Measurements from ENCODE around the gene ZBED6. TPM values are rescaled to one million over a fixed set of nuclear protein-coding genes. Genes with fewer than 3 reads are reported as not detected.
"Not testable (repeated sequence)": the region's sequence is repeated elsewhere in the genome, so short reads cannot be mapped to it uniquely, and the experiment has no call there.

ZBED6 gene
- total RNA-seq = 10 to 100 TPM; 32.0 to 32.6 TPM
- total RNA-seq = 0.58 to 2.0 reads per million in 2 donors

GRCh38 chr1:203795441-203796235 lies at the start of gene ZBED6, which contains the start of gene ZC3H11A:
Gene ZBED6, plus strand, starts transcription at chr1:203795623. Its CDS starts 1,900 bp downstream, at chr1:203797523.
Gene ZC3H11A, plus strand, starts transcription at chr1:203795623. Its CDS starts 21,448 bp downstream, at chr1:203817071.
- Mint-ChIP-seq H3K36me3 (ENCODE audit: low read depth) (peaks cover 7% of the 10 kb centered on the region), H3K27me3 (no peaks in the 10 kb centered on the region), H3K27ac (peak within 1 kb of the TSS; percentile 98), H3K4me3 (peak within 1 kb of the TSS; percentile 100), H3K4me1 (peaks cover 38% of the 10 kb centered on the region)
- H3K9me3 ChIP-seq (ENCODE audit: control insufficient read depth, low read length, poor library complexity, severe bottlenecking) = no peaks in the 10 kb centered on the region
- peak; percentile 99 for ATAC-seq
- peak; percentile 95 to 97 (median 96) for DNase-seq

GRCh38 chr1:203746281-203746680 lies 49.1 kb upstream of the ZBED6 start:
- no peak overlapping the region for H3K27ac Mint-ChIP-seq

GRCh38 chr1:203751051-203751450 lies 44.4 kb upstream of the ZBED6 start:
- no peak overlapping the region for H3K27ac Mint-ChIP-seq
- DNase-seq = no peak
- peaks cover 18% of the 10 kb centered on the region for H3K4me1 Mint-ChIP-seq
- H3K36me3 Mint-ChIP-seq (ENCODE audit: low read depth) = no peaks in the 10 kb centered on the region
- ATAC-seq = no peak
- H3K4me3 Mint-ChIP-seq = no peak overlapping the region
- no peaks in the 10 kb centered on the region for H3K9me3 ChIP-seq (ENCODE audit: control insufficient read depth, low read length, poor library complexity, severe bottlenecking)
- no peaks in the 10 kb centered on the region for H3K27me3 Mint-ChIP-seq

More at GRCh38 chr1:203746281-203746680, 49.1 kb upstream of the ZBED6 start:
- Mint-ChIP-seq H3K4me1 (peaks cover 21% of the 10 kb centered on the region), H3K36me3 (ENCODE audit: low read depth) (peaks cover 4% of the 10 kb centered on the region), H3K27me3 (no peaks in the 10 kb centered on the region), H3K4me3 (no peak overlapping the region)
- H3K9me3 ChIP-seq (ENCODE audit: control insufficient read depth, low read length, poor library complexity, severe bottlenecking) = no peaks in the 10 kb centered on the region
- ATAC-seq (no peak), DNase-seq (no peak)

GRCh38 chr1:203751618-203752361 lies 43.6 kb upstream of the ZBED6 start:
- DNase-seq; H3K27me3 Mint-ChIP-seq; H3K27ac Mint-ChIP-seq; H3K9me3 ChIP-seq (ENCODE audit: control insufficient read depth, low read length, poor library complexity, severe bottlenecking); H3K36me3 Mint-ChIP-seq (ENCODE audit: low read depth); H3K4me3 Mint-ChIP-seq; ATAC-seq: not testable (repeated sequence)
- H3K4me1 Mint-ChIP-seq = peaks cover 21% of the 10 kb centered on the region

- H3K27ac Mint-ChIP-seq = peak overlapping the region; percentile 93
- H3K27me3 Mint-ChIP-seq = no peaks in the 10 kb centered on the region
- H3K36me3 Mint-ChIP-seq (ENCODE audit: low read depth) = peaks cover 2% of the 10 kb centered on the region
- peaks cover 20% of the 10 kb centered on the region for H3K4me1 Mint-ChIP-seq
- ATAC-seq = peak; percentile 71
- no peaks in the 10 kb centered on the region for H3K9me3 ChIP-seq (ENCODE audit: control insufficient read depth, low read length, poor library complexity, severe bottlenecking)
- no peak for DNase-seq
- H3K4me3 Mint-ChIP-seq = peak overlapping the region; percentile 41
These were observed 41.0 kb upstream of the ZBED6 start for GRCh38 chr1:203754455-203754864.

GRCh38 chr1:203756036-203756435 lies 39.4 kb upstream of the ZBED6 start:
- Mint-ChIP-seq H3K4me1 (peaks cover 20% of the 10 kb centered on the region), H3K27me3 (no peaks in the 10 kb centered on the region), H3K27ac (peak overlapping the region; percentile 43), H3K4me3 (peak overlapping the region; percentile 25), H3K36me3 (ENCODE audit: low read depth) (peaks cover 2% of the 10 kb centered on the region)
- no peaks in the 10 kb centered on the region for H3K9me3 ChIP-seq (ENCODE audit: control insufficient read depth, low read length, poor library complexity, severe bottlenecking)
- DNase-seq (no peak), ATAC-seq (no peak)

- not testable (repeated sequence) for H3K27me3 Mint-ChIP-seq; H3K36me3 Mint-ChIP-seq (ENCODE audit: low read depth); DNase-seq; ATAC-seq; H3K27ac Mint-ChIP-seq; H3K4me3 Mint-ChIP-seq; H3K9me3 ChIP-seq (ENCODE audit: control insufficient read depth, low read length, poor library complexity, severe bottlenecking)
- peaks cover 26% of the 10 kb centered on the region for H3K4me1 Mint-ChIP-seq
These were observed 36.7 kb upstream of the ZBED6 start for GRCh38 chr1:203758749-203759148.

- Mint-ChIP-seq H3K27ac (peak overlapping the region; percentile 72), H3K4me1 (peaks cover 31% of the 10 kb centered on the region), H3K36me3 (ENCODE audit: low read depth) (peaks cover 2% of the 10 kb centered on the region), H3K27me3 (no peaks in the 10 kb centered on the region), H3K4me3 (no peak overlapping the region)
- DNase-seq = no peak
- no peak for ATAC-seq
- H3K9me3 ChIP-seq (ENCODE audit: control insufficient read depth, low read length, poor library complexity, severe bottlenecking) = no peaks in the 10 kb centered on the region
These were observed 34.9 kb upstream of the ZBED6 start for GRCh38 chr1:203760506-203760905.

- H3K36me3 Mint-ChIP-seq (ENCODE audit: low read depth); H3K27me3 Mint-ChIP-seq; ATAC-seq; H3K27ac Mint-ChIP-seq; DNase-seq; H3K9me3 ChIP-seq (ENCODE audit: control insufficient read depth, low read length, poor library complexity, severe bottlenecking); H3K4me3 Mint-ChIP-seq: not testable (repeated sequence)
- H3K4me1 Mint-ChIP-seq = peaks cover 31% of the 10 kb centered on the region
These were observed 33.5 kb upstream of the ZBED6 start for GRCh38 chr1:203761958-203762357.

- no peaks in the 10 kb centered on the region for H3K27me3 Mint-ChIP-seq
- DNase-seq (no peak), ATAC-seq (no peak)
- H3K36me3 Mint-ChIP-seq (ENCODE audit: low read depth) = peaks cover 2% of the 10 kb centered on the region
- peaks cover 39% of the 10 kb centered on the region for H3K4me1 Mint-ChIP-seq
- peak overlapping the region; percentile 67 for H3K4me3 Mint-ChIP-seq
- H3K27ac Mint-ChIP-seq = peak overlapping the region; percentile 97
- H3K9me3 ChIP-seq (ENCODE audit: control insufficient read depth, low read length, poor library complexity, severe bottlenecking) = no peaks in the 10 kb centered on the region
These were observed 31.9 kb upstream of the ZBED6 start for GRCh38 chr1:203763505-203763904.

- H3K27ac Mint-ChIP-seq = peak overlapping the region; percentile 97
- peak overlapping the region; percentile 99 for H3K4me3 Mint-ChIP-seq
- no peaks in the 10 kb centered on the region for H3K27me3 Mint-ChIP-seq
- ATAC-seq (peak; percentile 3), DNase-seq (no peak)
- no peaks in the 10 kb centered on the region for H3K9me3 ChIP-seq (ENCODE audit: control insufficient read depth, low read length, poor library complexity, severe bottlenecking)
- H3K36me3 Mint-ChIP-seq (ENCODE audit: low read depth) = peaks cover 2% of the 10 kb centered on the region
- peaks cover 43% of the 10 kb centered on the region for H3K4me1 Mint-ChIP-seq
These were observed 31.1 kb upstream of the ZBED6 start for GRCh38 chr1:203764105-203765028.

- peaks cover 2% of the 10 kb centered on the region for H3K36me3 Mint-ChIP-seq (ENCODE audit: low read depth)
- ATAC-seq (peak; percentile 92), DNase-seq (peak; percentile 13 to 58 (median 48))
- peaks cover 45% of the 10 kb centered on the region for H3K4me1 Mint-ChIP-seq
- H3K27me3 Mint-ChIP-seq = no peaks in the 10 kb centered on the region
- H3K27ac Mint-ChIP-seq = peak within 1 kb of the TSS; percentile 97
- peak within 1 kb of the TSS; percentile 99 for H3K4me3 Mint-ChIP-seq
- no peaks in the 10 kb centered on the region for H3K9me3 ChIP-seq (ENCODE audit: control insufficient read depth, low read length, poor library complexity, severe bottlenecking)
These were observed 30.2 kb upstream of the ZBED6 start, which contains the start of gene LAX1 for GRCh38 chr1:203765029-203765837. Gene LAX1, plus strand, starts transcription at chr1:203765183. Its CDS starts 383 bp downstream, at chr1:203765566.
